WTC11 (cell line): Measurements from ENCODE around the gene UBQLN3. TPM values are rescaled to one million over a fixed set of nuclear protein-coding genes. Genes with fewer than 3 reads are reported as not detected.

Source experiments
- ATAC-seq: fragments of 200-7000 bp; cut with Tn5 transposase; 2 replicates; pipeline ENCODE4 v1.10.0; 2021; ENCODE audit warnings: mild to moderate bottlenecking, moderate library complexity
- CTCF ChIA-PET: fragments of 300-600 bp; sonication (Branson Sonifier 250); formaldehyde crosslinking; loops from one replicate; lab custom pipeline; 2021; ENCODE audit warnings: antibody characterized with exemption; lab: Charles Lee
- POLR2A ChIA-PET: fragments of 350-600 bp; sonication (Branson Sonifier 250); formaldehyde crosslinking; loops from one replicate; lab custom pipeline; 2021; ENCODE audit warnings: antibody characterized with exemption; lab: Charles Lee
- DNase-seq: peaks from one replicate; pipeline ENCODE4 v3.0.0; 2021; ENCODE audit warnings: low spot score
- H3K27ac Mint-ChIP-seq: 2 replicates; pipeline ENCODE4 v1.8.0; 2021; ENCODE audit warnings: mixed read lengths
- H3K27me3 Mint-ChIP-seq: 2 replicates; pipeline ENCODE4 v1.8.0; 2021; ENCODE audit warnings: low read depth, mild to moderate bottlenecking, moderate library complexity, mixed read lengths
- H3K36me3 Mint-ChIP-seq: 2 replicates; pipeline ENCODE4 v1.8.0; 2021; ENCODE audit warnings: mixed read lengths
- H3K4me1 Mint-ChIP-seq: 2 replicates; pipeline ENCODE4 v1.8.0; 2022; ENCODE audit warnings: mixed read lengths
- H3K4me3 Mint-ChIP-seq: 2 replicates; pipeline ENCODE4 v1.8.0; 2021; ENCODE audit warnings: mild to moderate bottlenecking, moderate library complexity, mixed read lengths
- H3K9me3 Mint-ChIP-seq: 2 replicates; pipeline ENCODE4 v1.8.0; 2021; ENCODE audit warnings: mixed read lengths
- AFF4 ChIP-seq: sonication (generic); formaldehyde crosslinking; IDR thresholded peaks from 2 replicates; pipeline ENCODE4 v1.8.1; 2023; ENCODE audit warnings: mild to moderate bottlenecking, missing genetic modification reagents, borderline replicate concordance
- CTCF ChIP-seq: fragments of 200-600 bp; IDR thresholded peaks from 2 replicates; pipeline ENCODE4 v1.8.0; 2022; ENCODE audit warnings: antibody characterized with exemption
- ETV6 ChIP-seq: sonication (generic); formaldehyde crosslinking; IDR thresholded peaks from 2 replicates; pipeline ENCODE4 v1.8.1; 2022; ENCODE audit warnings: mild to moderate bottlenecking, missing genetic modification reagents
- MLX ChIP-seq: sonication (generic); formaldehyde crosslinking; IDR thresholded peaks from 2 replicates; pipeline ENCODE4 v1.8.1; 2023; ENCODE audit warnings: mild to moderate bottlenecking, missing genetic modification reagents, moderate library complexity
- NFE2L1 ChIP-seq: sonication (generic); formaldehyde crosslinking; IDR thresholded peaks from 2 replicates; pipeline ENCODE4 v1.8.1; 2023; ENCODE audit warnings: missing genetic modification reagents
- NR3C1 ChIP-seq: sonication (generic); formaldehyde crosslinking; conservative IDR thresholded peaks from 2 replicates; pipeline ENCODE4 v1.8.1; 2023; ENCODE audit warnings: low read depth, mild to moderate bottlenecking, missing genetic modification reagents
- PRRX2 ChIP-seq: fragments of 250-450 bp; sonication (Bioruptor Pico); IDR thresholded peaks from 2 replicates; pipeline ENCODE4 v1.8.0; 2021; ENCODE audit warnings: mild to moderate bottlenecking
- RELA ChIP-seq: sonication (generic); formaldehyde crosslinking; IDR thresholded peaks from 2 replicates; pipeline ENCODE4 v1.8.1; 2022; ENCODE audit warnings: missing genetic modification reagents, mild to moderate bottlenecking, borderline replicate concordance
- RORB ChIP-seq: fragments of 250-450 bp; sonication (Bioruptor Pico); IDR thresholded peaks from 2 replicates; pipeline ENCODE4 v1.9.0; 2021; ENCODE audit warnings: mild to moderate bottlenecking
- SOX15 ChIP-seq: fragments of 250-450 bp; sonication (Bioruptor Pico); IDR thresholded peaks from 2 replicates; pipeline ENCODE4 v1.9.0; 2021; ENCODE audit warnings: mild to moderate bottlenecking
- SP1 ChIP-seq: sonication (generic); formaldehyde crosslinking; conservative IDR thresholded peaks from 2 replicates; pipeline ENCODE4 v1.8.1; 2022; ENCODE audit warnings: missing genetic modification reagents
- TCF7 ChIP-seq: sonication (generic); formaldehyde crosslinking; IDR thresholded peaks from 2 replicates; pipeline ENCODE4 v1.8.0; 2022; ENCODE audit warnings: mild to moderate bottlenecking, low read depth, missing genetic modification reagents, moderate library complexity
- TP53 ChIP-seq: sonication (generic); formaldehyde crosslinking; IDR thresholded peaks from 2 replicates; pipeline ENCODE4 v1.8.1; 2023; ENCODE audit warnings: mild to moderate bottlenecking, missing genetic modification reagents
- ZNF396 ChIP-seq: fragments of 250-450 bp; sonication (Bioruptor Pico); IDR thresholded peaks from 2 replicates; pipeline ENCODE4 v1.8.0; 2021; ENCODE audit warnings: mild to moderate bottlenecking, moderate library complexity, borderline replicate concordance
- ZNF423 ChIP-seq: fragments of 250-450 bp; sonication (Bioruptor Pico); IDR thresholded peaks from 2 replicates; pipeline ENCODE4 v2.1.2; 2022; ENCODE audit warnings: mild to moderate bottlenecking, moderate library complexity
- total RNA-seq: library from RNA; stranded (reverse); gene quantifications from 3 replicates; pipeline ENCODE4 v1.2.3, GENCODE V29; 2021
- TF ChIP-seq, protein P1 (sequence below): sonication (generic); formaldehyde crosslinking; IDR thresholded peaks from 2 replicates; pipeline ENCODE4 v1.8.0; 2022; ENCODE audit warnings: mild to moderate bottlenecking, missing genetic modification reagents
- TF ChIP-seq, protein P2 (sequence below): fragments of 250-450 bp; sonication (Bioruptor Pico); conservative IDR thresholded peaks from 2 replicates; pipeline ENCODE4 v1.9.0; 2021; ENCODE audit warnings: mild to moderate bottlenecking
- TF ChIP-seq, protein P3 (sequence below): sonication (generic); formaldehyde crosslinking; IDR thresholded peaks from 2 replicates; pipeline ENCODE4 v1.8.1; 2022; ENCODE audit warnings: mild to moderate bottlenecking, missing genetic modification reagents, moderate library complexity, borderline replicate concordance
- TF ChIP-seq, protein P4 (sequence below): sonication (generic); formaldehyde crosslinking; IDR thresholded peaks from 2 replicates; pipeline ENCODE4 v1.8.0; 2023; ENCODE audit warnings: missing genetic modification reagents

The UBQLN3 gene
- total RNA-seq, 1 experiment from 2014 or later: not detected

DNA sequence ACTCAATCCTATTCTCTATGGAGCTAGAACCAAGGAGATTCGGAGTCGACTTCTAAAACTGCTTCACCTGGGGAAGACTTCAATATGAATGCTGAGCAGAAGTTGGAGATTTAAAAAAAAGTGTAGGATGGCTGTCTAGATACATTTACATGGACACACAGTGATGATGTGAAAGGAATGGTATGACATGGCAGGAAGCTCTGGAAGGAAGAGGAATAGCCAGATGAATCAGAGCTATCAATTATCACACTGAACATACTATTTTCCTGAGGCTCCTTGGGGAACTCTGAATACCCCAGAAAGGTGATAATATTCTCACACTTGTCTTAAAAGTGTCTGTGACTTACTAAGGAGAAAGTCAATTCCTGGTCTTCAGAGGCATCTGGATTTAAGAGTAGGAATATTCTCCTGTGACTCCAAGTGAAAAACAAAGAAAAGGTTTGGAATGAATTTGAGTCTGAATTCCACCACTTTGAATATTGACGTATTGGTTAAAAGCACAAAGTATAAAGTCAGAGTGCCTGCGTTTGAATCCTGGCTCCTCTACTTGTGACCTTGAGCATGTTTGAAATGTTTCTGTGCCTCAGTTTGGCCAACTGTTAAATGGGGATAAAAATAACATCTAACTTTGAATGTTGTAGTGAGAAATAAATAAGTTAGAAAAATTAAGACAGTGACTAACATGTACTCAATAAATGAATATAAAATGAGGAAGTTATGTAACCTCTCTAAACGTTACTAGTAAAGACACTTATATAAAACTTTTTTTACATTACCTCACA is 20.0 kb downstream of the UBQLN3 start:
- H3K27me3 Mint-ChIP-seq: no peaks in the 10 kb centered on the region; the same call in 1 of the 2 replicates
- ChIA-PET CTCF (no interaction called here), POLR2A (no interaction called here)
- no peaks in the 10 kb centered on the region for H3K36me3 Mint-ChIP-seq
- no peaks in the 10 kb centered on the region for H3K9me3 Mint-ChIP-seq
- ATAC-seq: no peak
- TF ChIP-seq ZNF396 (CRISPR knock-in tag): no peak
- TF ChIP-seq, protein P1, sequence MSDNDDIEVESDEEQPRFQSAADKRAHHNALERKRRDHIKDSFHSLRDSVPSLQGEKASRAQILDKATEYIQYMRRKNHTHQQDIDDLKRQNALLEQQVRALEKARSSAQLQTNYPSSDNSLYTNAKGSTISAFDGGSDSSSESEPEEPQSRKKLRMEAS: no peak
- TF ChIP-seq, protein P2, sequence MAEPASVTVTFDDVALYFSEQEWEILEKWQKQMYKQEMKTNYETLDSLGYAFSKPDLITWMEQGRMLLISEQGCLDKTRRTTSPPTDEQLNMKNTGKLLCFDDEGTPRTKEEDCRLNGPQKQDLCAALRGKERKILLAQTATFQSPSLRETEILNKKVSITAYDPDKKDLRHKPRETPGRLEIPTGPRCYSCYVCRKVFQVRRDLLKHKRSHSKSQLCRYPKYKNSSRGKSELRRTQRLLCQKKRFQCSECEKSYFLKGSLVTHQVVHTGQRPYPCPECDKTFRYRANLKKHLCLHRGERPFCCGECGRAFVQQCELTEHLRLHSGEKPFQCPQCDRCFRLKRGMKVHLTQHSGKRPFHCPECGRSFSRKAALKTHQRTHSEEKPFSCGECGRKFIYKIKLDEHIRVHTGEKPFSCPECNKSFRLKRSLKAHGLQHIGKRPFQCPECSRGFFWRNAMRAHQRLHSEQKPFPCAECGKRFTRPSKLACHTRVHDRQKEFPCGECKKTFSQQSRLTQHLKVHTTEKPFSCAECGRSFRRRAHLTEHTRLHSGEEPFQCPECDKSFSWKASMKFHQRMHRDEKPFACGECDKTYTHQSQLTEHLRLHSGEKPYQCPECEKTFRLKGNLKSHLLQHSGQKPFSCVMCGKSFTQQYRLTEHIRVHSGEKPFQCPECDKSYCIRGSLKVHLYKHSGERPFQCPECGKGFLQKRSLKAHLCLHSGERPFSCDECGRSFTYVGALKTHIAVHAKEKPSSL (CRISPR knock-in tag): no peak
- no peak for TF ChIP-seq TCF7 (CRISPR knock-in tag)
- H3K4me3 Mint-ChIP-seq: no peak overlapping the region
- no peak for DNase-seq
- no peaks in the 10 kb centered on the region for H3K4me1 Mint-ChIP-seq
- no peak overlapping the region for H3K27ac Mint-ChIP-seq

DNA sequence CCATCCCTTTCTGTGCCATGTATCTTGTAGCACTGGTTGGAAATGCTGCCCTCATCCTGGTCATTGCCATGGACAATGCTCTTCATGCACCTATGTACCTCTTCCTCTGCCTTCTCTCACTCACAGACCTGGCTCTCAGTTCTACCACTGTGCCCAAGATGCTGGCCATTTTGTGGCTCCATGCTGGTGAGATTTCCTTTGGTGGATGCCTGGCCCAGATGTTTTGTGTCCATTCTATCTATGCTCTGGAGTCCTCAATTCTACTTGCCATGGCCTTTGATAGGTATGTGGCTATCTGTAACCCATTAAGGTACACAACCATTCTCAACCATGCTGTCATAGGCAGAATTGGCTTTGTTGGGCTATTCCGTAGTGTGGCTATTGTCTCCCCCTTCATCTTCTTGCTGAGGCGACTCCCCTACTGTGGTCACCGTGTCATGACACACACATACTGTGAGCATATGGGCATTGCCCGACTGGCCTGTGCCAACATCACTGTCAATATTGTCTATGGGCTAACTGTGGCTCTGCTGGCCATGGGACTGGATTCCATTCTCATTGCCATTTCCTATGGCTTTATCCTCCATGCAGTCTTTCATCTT is 20.9 kb downstream of the UBQLN3 start:
- DNase-seq (no peak), ATAC-seq (no peak)
- Mint-ChIP-seq H3K9me3 (no peaks in the 10 kb centered on the region), H3K4me1 (no peaks in the 10 kb centered on the region), H3K36me3 (no peaks in the 10 kb centered on the region), H3K27me3 (no peaks in the 10 kb centered on the region; the same call in 1 of the 2 replicates), H3K27ac (no peak overlapping the region), H3K4me3 (no peak overlapping the region)
- TF ChIP-seq NR3C1 (CRISPR knock-in tag): no peak
- ChIA-PET CTCF (no interaction called here), POLR2A (no interaction called here)

DNA sequence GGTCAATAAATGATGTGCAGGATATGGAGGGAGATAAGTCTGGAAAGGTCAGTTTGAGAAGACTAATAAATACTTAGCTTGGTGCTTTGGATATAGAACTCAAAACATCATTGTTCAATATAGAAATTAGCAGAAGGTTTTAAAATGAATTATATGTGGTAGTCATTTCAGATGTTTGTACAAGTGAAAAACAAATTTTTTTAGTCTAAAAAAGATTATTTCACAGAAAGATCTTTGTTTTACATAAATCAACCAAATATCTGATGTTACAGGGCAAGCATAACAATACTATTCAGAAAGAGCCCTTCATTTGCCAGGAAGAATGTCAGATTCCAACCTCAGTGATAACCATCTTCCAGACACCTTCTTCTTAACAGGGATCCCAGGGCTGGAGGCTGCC is 21.4 kb downstream of the UBQLN3 start, which contains the start of gene OR52D1:
OR52D1 (plus strand) TSS at position 301 of the 400 bp plus-strand sequence; CDS start at position 323, 22 bp downstream.
- H3K27ac Mint-ChIP-seq: no peak within 1 kb of the TSS
- H3K9me3 Mint-ChIP-seq: no peaks in the 10 kb centered on the region
- no peak for ATAC-seq
- H3K27me3 Mint-ChIP-seq: no peaks in the 10 kb centered on the region; the same call in 1 of the 2 replicates
- DNase-seq: no peak
- ChIA-PET CTCF (no interaction called here), POLR2A (no interaction called here)
- H3K4me3 Mint-ChIP-seq: no peak within 1 kb of the TSS
- no peaks in the 10 kb centered on the region for H3K4me1 Mint-ChIP-seq
- no peaks in the 10 kb centered on the region for H3K36me3 Mint-ChIP-seq
- no peak for TF ChIP-seq ZNF423
- no peak for TF ChIP-seq PRRX2 (CRISPR knock-in tag)
- TF ChIP-seq RORB (CRISPR knock-in tag): no peak
- TF ChIP-seq NFE2L1: no peak
- TF ChIP-seq SOX15 (CRISPR knock-in tag): no peak
- no peak for TF ChIP-seq ETV6 (CRISPR knock-in tag)
- TF ChIP-seq, protein P3, sequence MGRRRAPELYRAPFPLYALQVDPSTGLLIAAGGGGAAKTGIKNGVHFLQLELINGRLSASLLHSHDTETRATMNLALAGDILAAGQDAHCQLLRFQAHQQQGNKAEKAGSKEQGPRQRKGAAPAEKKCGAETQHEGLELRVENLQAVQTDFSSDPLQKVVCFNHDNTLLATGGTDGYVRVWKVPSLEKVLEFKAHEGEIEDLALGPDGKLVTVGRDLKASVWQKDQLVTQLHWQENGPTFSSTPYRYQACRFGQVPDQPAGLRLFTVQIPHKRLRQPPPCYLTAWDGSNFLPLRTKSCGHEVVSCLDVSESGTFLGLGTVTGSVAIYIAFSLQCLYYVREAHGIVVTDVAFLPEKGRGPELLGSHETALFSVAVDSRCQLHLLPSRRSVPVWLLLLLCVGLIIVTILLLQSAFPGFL (CRISPR knock-in tag): no peak
- no peak for TF ChIP-seq MLX
- TF ChIP-seq AFF4 (CRISPR knock-in tag): no peak
- TF ChIP-seq, protein P4, sequence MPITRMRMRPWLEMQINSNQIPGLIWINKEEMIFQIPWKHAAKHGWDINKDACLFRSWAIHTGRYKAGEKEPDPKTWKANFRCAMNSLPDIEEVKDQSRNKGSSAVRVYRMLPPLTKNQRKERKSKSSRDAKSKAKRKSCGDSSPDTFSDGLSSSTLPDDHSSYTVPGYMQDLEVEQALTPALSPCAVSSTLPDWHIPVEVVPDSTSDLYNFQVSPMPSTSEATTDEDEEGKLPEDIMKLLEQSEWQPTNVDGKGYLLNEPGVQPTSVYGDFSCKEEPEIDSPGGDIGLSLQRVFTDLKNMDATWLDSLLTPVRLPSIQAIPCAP: no peak
- TF ChIP-seq CTCF: no peak
- no peak for TF ChIP-seq SP1 (CRISPR knock-in tag)
- TF ChIP-seq RELA (CRISPR knock-in tag): no peak
- no peak for TF ChIP-seq TP53 (CRISPR knock-in tag)
- TF ChIP-seq ZNF396 (CRISPR knock-in tag): no peak
